GM18508 (cell line): Measurements from ENCODE around the gene SMIM36.
"Not testable (repeated sequence)": the region's sequence is repeated elsewhere in the genome, so short reads cannot be mapped to it uniquely, and the experiment has no call there.

Experiments used
- ATAC-seq: cut with Tn5 transposase; IDR thresholded peaks from one replicate; pipeline ENCODE4 v1.9.1; 2021; ENCODE audit warnings: moderate number of reproducible peaks; ENCODE audit not compliant: insufficient read depth, unreplicated experiment

The SMIM36 gene

GRCh38 chr17:55437159-55437605 is 74.1 kb downstream of the SMIM36 start:
- ATAC-seq, result peak; percentile 42

DNA sequence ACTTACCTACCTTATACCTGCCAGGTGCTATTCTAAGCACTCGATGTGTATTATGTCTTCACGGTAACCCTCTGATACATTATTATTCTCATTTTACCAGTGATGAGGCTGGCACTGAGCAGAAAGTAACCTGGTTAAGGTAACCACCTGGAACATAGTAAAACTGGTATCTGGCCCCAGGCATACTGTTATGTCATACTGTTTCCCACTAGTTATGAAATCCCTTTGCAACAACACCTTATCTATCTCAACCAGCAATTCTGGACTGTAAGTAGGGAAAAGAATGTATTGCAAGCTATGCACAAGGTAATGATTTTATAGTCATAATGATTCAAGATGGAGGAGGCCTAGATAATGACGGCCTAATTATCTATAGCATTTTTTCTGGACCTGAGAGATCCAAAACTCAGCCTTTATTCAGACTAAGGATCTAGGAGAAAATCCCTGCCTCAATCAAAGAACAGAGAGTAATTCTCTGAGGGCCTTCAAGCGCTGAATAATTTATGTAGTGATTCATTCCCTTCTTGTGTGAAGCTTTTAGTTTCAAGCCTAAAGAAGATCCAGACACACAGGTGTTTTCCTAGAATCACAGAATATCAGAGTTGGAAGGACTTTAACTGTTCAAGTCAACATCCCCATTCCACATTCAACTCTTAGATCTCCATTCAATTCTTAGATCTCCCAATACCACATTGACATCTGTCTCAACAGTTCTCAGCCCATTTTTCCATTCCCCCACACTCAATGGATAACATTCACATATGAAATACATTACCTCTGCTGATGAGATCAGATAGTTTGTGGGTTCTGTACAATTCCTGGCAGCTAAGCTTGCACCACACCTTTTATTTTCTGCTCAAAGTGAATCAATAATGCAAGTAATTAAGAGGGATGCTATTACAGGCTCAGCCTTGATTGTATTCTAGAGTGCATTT is 74.8 kb downstream of the SMIM36 start:
- peak; percentile 11 for ATAC-seq

GRCh38 chr17:55435408-55435807 is 75.8 kb downstream of the SMIM36 start:
- no peak for ATAC-seq

GRCh38 chr17:55434721-55435120 is 76.5 kb downstream of the SMIM36 start:
- no peak for ATAC-seq

DNA sequence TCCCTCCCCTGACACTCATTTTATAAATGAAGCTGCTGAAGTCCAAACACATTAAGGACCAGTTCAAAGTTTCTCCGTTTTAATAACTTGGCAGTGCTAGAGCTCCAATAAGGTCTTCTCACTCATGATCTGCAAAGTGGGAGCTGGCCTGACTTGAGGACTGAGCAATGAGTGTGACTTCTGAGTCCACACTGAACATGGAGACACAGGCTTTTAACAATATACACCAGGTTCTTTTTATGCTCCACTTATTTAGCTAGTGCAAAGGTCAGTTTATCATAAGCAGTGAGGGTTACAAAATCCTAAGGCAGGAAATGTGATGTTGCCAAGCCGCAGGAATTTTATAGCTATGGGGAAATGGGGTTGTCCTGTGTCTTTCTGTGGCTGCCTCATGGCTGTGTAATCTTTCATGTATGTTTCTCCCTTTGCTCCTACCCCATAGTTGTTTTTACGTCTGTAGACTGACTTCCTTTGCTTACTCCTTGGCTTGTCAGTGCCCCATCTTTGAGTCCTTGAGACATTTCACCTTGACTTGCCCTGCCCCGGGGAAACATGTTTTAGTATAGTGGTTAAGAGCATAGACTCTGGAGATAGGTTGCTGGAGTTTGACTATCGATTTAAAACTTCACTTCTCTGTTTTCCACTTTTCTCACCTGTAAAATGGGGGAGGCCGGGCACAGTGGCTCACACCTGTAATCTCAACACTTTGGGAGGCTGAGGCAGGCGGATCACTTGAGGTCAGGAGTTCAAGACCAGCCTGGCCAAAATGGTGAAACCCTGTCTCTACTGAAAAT is 77.4 kb downstream of the SMIM36 start:
- no peak for ATAC-seq

GRCh38 chr17:55433029-55433628 is 78.1 kb downstream of the SMIM36 start:
- no peak for ATAC-seq

GRCh38 chr17:55432358-55433028 is 78.8 kb downstream of the SMIM36 start:
- ATAC-seq, result no peak

DNA sequence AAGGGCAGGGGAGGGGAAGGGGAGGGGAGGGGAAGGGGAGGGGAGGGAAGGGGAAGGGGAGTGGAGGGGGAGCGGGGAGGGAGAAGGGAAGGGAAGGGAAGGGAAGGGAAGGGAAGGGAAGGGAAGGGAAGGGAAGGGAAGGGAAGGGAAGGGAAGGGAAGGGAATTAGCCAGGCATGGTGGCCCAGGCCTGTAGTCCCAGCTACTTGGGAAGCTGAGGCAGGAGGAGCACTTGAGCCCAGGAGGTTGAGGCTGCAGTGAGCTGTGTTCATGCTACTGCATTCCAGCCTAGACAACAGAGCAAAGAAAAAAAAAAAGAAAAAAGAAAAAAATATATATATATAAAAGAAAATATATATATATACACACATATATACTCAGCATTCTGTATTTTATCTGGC is 79.3 kb downstream of the SMIM36 start:
- ATAC-seq, result not testable (repeated sequence)

- ATAC-seq, result no peak
Observed at GRCh38 chr17:55430541-55431288, 80.5 kb downstream of the SMIM36 start.

DNA sequence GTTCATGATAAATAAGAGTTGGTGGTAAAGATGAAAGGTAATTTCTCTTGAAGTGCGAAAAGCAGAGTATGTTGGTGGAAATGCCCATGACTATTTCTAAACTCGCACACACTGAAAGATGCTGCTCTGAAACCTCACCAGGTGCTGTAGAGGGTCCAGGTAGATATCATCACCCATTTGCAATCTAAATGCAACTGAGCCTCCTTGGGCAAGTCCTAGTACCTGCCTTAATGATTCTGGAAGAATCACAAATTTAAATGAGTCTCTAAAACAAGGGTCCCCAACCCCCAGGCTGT is 83.7 kb downstream of the SMIM36 start:
- ATAC-seq, result no peak

DNA sequence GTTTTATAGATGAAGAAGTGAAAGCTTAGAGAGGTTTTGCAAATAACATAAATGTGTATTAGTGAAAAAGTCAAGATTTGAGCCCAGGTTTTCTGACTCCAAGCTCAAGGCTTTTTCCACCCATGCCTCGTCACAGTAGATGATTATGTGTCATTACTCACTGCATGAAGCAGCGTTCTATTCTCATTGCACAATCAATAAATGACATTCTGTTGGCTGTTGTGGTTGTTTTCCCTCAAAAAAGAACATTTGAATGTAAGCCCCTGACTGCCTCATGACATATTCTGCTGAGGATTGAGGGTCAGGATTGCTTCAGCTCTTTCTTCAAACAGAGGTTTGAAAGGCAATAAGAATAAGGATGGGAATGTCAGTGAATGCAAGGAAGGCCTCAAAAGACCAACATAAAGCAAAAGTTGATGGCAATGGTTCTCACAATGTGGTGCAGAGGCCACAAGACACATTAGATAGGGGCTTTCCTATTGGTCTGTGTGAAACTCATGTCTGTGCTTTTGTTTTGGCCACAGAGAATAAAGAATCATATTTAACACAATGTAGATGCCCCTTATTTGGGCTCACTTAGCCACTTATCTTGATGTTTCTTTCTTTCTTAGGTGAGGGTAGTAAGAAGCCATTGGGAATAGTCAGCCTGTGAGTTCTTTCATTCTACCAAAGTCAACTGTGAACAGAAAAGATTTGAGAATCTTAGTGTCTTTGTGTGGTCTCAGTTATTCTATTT is 84.2 kb downstream of the SMIM36 start:
- ATAC-seq, result no peak

- ATAC-seq, result no peak
Observed at GRCh38 chr17:55424893-55425540, 86.2 kb downstream of the SMIM36 start.

- no peak for ATAC-seq
Observed at GRCh38 chr17:55423535-55423934, 87.7 kb downstream of the SMIM36 start.

GRCh38 chr17:55422828-55423164 is 88.5 kb downstream of the SMIM36 start:
- not testable (repeated sequence) for ATAC-seq

GRCh38 chr17:55421179-55421934 is 89.9 kb downstream of the SMIM36 start, which contains the start of gene MMD:
TSS of gene MMD (minus strand) at chr17:55421835. CDS start at chr17:55421695, 140 bp downstream.
- ATAC-seq, result peak; percentile 3

- no peak for ATAC-seq
Observed at GRCh38 chr17:55420776-55421178, 90.5 kb downstream of the SMIM36 start.

DNA sequence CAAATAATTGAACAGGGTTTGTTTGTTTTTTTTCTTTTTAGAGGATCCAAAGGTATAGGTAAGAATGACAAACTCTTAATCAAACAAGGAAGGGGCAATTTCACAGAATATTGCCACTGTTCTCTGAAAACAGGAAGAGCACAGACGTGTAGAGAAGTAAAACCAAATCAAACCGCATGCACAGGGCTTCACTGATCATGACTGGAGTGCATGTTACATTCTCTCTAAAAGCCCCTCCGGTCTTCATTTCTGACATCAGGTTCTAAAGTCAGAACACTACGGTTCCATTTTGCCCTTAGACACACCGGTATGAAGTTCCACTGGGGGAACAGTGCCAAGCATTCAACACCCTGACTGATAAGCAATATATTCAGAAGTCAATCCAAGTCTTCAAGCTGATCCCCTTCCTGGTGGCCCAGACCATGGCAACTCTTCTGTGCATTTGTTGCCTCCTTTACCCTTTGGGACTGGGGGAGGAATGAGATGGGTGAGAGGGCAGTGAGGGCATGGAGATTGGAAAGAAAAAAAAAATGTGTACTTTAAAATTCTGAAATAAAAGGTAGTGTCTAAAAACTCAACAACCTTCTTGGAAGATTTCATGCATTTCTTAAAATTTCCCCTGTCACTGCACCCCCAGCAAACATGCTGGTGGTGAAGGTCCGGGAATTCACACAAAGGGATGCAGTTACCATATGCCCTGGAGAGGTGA is 91.0 kb downstream of the SMIM36 start:
- ATAC-seq, result peak; percentile 39
